ENCODE results near the gene LCN1.
"Not testable (repeated sequence)": the region's sequence is repeated elsewhere in the genome, so short reads cannot be mapped to it uniquely, and the experiment has no call there.

The LCN1 gene

DNA sequence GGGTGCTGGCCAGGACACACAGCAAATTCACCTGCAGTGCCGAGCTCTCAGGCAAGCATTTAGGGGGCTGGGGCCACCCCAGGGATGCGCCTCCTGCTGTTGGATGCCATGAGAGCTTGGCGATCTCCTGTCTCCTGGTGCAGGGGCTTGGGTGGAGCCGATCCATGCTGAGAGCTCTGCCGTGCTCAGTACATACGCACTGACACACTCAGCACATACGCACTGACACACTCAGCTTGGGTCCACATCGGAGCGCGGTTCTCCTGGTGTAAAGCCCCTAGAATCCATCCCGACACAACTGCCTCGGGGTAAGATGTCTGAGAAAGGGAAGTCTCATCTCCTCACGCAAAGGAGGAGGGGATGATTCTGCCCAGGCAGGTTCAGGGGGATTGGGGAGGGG lies 14.4 kb downstream of the LCN1 start:
- DNase-seq; in situ Hi-C loops (cut with MboI; ENCODE audit: low pct_unique_long_range_greater_than_20kb, low sequenced_read_pairs): not testable (repeated sequence)

DNA sequence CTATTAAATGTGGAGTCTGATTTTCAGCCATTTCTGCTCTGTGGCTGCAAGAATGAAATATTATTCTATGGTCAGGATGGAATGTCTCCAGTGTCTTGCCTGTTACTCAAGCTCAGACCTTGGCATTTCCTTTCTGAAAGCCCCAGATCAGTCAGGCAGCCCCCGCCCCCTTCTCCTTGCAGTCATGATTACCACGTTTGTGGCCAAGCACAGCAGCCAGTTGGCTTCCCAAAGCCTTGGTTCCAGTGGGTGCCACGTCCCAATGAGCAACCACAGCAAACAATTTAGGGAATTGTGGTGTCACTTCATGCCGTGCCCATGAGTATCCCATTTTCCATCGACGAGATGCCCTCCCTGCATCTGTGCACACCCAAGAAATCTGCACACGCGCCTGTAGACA lies 15.0 kb downstream of the LCN1 start:
- no peak for DNase-seq
- in situ Hi-C loops (cut with MboI; ENCODE audit: low pct_unique_long_range_greater_than_20kb, low sequenced_read_pairs): no loop called here

- DNase-seq; in situ Hi-C loops (cut with MboI; ENCODE audit: low pct_unique_long_range_greater_than_20kb, low sequenced_read_pairs): not testable (repeated sequence)
These were observed 22.1 kb downstream of the LCN1 start for GRCh38 chr9:135543262-135543894.

- no peak for DNase-seq
- in situ Hi-C loops (cut with MboI; ENCODE audit: low pct_unique_long_range_greater_than_20kb, low sequenced_read_pairs): no loop called here
These were observed 23.9 kb downstream of the LCN1 start for GRCh38 chr9:135544981-135545635.

- in situ Hi-C loops (cut with MboI; ENCODE audit: low pct_unique_long_range_greater_than_20kb, low sequenced_read_pairs); DNase-seq: not testable (repeated sequence)
These were observed 24.5 kb downstream of the LCN1 start, which contains the start of gene OBP2A for GRCh38 chr9:135545646-135546176. TSS of gene OBP2A (plus strand) at chr9:135546126. CDS start at chr9:135546181, 55 bp downstream.

DNA sequence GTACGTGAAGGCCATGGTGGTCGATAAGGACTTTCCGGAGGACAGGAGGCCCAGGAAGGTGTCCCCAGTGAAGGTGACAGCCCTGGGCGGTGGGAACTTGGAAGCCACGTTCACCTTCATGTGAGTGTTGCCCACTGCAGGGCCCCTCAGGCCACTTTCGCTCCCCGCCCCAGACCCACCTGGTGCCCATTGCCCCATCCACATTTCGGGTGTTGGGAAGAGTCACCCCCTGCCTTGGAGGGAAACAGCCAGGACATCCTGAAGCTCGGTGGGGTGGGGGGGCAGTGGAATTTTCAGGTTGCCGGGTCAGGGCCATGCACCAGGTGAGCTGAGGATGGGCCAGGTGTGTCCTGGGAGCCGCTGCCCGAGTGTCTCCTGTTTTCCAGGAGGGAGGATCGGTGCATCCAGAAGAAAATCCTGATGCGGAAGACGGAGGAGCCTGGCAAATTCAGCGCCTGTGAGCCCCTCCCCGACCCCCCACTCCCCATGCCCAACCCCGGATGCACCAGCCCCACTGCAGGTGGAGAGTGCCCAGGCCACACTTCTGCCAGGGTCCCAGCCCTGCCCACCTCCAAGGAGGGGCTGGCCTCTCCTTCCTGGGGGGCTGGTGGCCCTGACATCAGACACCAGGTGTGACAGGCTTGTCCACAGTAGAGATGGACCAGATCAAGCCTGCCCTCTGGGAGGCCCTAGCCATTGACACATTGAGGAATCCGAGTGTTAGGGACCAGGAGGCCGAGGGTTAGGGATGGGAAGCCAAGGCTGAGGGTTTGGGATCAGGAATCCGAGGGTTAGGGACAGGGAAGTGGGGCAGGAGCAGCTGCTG lies 25.8 kb downstream of the LCN1 start:
- in situ Hi-C loops (cut with MboI; ENCODE audit: low pct_unique_long_range_greater_than_20kb, low sequenced_read_pairs); DNase-seq: not testable (repeated sequence)

- in situ Hi-C loops (cut with MboI; ENCODE audit: low pct_unique_long_range_greater_than_20kb, low sequenced_read_pairs): no loop called here
- no peak for DNase-seq
These were observed 26.8 kb downstream of the LCN1 start for GRCh38 chr9:135547756-135548736.

DNA sequence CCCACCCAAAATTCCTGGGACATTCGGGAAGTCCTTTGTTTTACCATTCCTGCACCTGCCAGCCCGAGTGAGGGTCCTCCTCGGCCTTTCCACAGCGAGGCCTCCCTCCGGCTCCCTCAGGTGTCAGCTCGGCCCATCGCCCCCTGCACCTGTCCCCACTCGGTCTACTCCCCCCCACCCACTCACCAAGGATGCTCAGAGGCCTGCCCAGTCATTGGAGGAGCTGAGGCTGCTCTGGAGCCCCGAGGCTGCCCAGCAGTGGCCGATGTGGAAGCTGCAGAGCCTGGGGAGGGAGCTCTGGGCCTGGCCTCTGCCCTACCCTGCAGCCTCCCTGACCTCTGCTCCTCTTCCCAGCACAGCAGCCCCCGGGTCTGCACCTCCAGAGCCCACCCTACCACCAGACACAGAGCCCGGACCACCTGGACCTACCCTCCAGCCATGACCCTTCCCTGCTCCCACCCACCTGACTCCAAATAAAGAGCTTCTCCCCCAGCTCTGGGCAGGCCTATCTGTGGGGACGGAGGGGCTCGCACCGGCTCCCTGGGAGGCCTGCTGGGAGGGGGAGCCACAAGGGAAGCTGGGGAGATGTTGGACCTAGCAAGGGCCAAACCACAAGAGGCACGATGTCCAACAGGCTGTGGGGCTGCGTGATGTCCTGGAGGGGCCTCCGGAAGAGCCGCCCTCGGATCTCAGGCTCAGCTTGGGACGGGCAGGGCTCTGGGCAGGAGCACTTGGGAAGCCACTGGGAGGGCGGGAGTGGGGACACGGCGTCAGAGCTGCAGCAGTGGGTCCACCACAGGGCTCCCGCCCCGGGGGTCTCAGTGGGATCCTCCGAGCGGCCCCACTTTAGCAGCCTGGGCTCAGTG lies 28.5 kb downstream of the LCN1 start:
- DNase-seq; in situ Hi-C loops (cut with MboI; ENCODE audit: low pct_unique_long_range_greater_than_20kb, low sequenced_read_pairs): not testable (repeated sequence)

DNA sequence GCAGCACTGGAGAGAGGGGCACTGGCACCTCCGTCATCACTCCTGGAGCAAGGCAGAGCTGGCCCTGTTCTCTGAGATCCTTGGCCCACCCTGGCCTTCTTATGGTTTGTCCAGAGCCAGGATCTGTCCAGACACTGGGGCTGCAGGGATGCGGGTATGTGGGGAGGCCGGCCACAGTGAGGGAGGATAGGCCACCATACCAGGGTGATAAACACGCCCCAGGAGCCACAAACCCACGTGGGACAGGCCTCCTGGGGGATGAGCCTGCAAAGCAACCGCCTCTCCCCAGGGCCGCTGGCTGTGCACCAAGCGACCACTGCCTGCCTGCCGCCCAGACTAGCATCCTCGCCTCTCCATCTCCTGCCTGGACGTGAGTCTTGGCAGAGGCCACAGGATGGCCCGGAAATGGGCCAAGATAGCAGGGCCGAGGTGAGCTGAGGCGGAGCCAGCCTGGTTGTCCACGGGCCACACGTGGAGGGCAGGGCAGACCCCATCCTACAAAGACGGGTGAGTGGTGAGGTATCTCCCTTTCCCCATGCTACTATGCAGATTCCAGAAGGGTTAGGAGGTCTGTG lies 29.2 kb downstream of the LCN1 start:
- in situ Hi-C loops (cut with MboI; ENCODE audit: low pct_unique_long_range_greater_than_20kb, low sequenced_read_pairs): no loop called here
- no peak for DNase-seq

GRCh38 chr9:135551031-135551430 lies 29.8 kb downstream of the LCN1 start:
- in situ Hi-C loops (cut with MboI; ENCODE audit: low pct_unique_long_range_greater_than_20kb, low sequenced_read_pairs): no loop called here
- DNase-seq: no peak

- DNase-seq: no peak
- in situ Hi-C loops (cut with MboI; ENCODE audit: low pct_unique_long_range_greater_than_20kb, low sequenced_read_pairs): no loop called here
These were observed 30.2 kb downstream of the LCN1 start for GRCh38 chr9:135551456-135551855.

DNA sequence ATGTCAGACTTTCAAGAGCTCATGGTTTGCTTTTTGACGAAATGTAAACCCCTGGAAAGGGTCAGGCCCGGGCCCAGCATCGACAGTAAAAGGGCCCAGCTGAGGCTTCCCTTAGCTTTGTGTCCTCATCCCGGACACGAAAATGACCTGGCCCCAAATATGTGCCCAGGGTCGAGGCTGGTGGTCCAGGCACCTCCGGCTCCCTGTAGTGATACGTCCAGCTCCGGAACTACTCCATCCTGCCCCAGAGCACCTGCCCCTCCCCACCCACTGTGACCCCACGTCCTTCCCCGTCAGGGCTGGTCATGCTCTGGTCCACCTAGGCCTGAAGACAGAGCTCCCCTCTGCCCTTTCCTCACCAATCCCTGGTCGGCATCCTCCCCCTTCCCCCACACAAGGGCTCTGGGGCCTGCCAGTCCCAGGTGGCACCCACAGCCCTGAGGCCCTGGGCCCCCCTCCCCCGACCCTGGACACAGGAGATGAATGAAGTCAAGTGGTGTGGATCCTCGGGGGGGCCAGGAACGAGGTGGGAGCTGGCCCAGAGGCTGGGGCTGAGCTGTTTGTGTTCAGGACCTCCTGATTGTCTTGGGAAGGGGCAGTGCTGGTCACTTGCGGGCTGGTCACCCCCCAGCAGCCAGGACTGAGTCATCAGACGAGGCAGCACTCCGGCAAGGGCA lies 30.9 kb downstream of the LCN1 start:
- no peak for DNase-seq
- in situ Hi-C loops (cut with MboI; ENCODE audit: low pct_unique_long_range_greater_than_20kb, low sequenced_read_pairs): no loop called here

- in situ Hi-C loops (cut with MboI; ENCODE audit: low pct_unique_long_range_greater_than_20kb, low sequenced_read_pairs): no loop called here
- DNase-seq: no peak
These were observed 31.5 kb downstream of the LCN1 start for GRCh38 chr9:135552698-135553171.

DNA sequence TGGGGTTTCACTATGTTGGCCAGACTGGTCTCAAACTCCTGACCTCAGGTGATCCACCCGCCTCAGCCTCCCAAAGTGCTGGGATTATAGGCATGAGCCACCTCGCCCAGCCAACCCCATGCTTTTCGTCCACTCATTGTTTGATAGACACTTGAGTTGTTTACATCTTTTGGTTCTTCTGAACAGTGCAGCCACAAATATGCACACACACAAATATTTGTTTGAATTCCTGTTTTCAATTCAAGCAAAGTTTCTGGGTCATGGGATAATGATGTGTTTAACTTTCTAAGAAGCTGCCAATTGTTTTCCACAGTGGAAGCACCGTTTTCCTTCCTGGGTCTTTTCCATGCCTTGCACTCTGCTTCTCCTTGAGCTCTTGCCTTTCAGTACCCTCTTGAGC lies 33.5 kb downstream of the LCN1 start:
- in situ Hi-C loops (cut with MboI; ENCODE audit: low pct_unique_long_range_greater_than_20kb, low sequenced_read_pairs): no loop called here
- no peak for DNase-seq

DNA sequence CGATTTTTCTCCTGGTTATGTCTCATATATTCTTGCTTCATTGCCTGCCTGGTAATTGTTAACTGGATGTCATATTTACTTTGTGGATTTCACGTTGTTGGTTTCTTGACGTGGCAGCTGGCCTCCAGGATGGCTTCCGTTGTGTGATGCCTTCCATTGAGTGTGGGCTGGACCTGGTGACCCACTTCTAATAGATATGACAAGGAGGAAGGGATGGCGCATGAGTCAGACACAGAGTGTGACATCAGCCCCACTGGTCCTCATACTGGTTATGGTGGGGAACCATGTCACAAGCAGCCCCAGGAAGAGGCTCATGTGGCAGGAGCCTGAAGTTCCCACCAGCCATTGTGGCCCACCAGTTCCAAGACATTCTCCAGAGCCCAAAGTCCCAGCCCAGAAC lies 34.0 kb downstream of the LCN1 start:
- in situ Hi-C loops (cut with MboI; ENCODE audit: low pct_unique_long_range_greater_than_20kb, low sequenced_read_pairs): no loop called here
- no peak for DNase-seq

DNA sequence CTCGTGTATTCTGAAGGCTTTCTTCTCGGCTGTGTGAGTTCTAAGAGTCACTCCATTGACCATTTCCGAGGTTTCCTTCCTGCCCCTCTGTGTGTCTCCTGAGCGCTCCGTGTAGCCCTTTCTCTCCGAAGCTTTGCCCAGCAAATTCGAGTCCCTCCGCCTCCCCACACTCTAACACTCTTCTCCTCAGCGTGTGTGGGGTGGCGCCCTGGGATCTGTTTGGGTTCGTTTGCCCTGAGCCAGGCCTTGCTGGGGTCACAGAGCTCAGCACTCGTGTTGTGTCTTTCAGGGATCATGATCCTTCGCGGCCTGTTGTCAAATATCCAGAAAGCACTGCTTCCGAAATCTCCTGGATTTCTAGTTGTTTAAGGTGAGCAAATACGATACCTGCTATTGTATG lies 34.7 kb downstream of the LCN1 start:
- no peak for DNase-seq
- in situ Hi-C loops (cut with MboI; ENCODE audit: low pct_unique_long_range_greater_than_20kb, low sequenced_read_pairs): no loop called here

- DNase-seq: no peak
- in situ Hi-C loops (cut with MboI; ENCODE audit: low pct_unique_long_range_greater_than_20kb, low sequenced_read_pairs): no loop called here
These were observed 38.4 kb downstream of the LCN1 start for GRCh38 chr9:135559606-135560005.
